HG03045 (cell line): ENCODE data around the gene PRDM16.

Experiments
- ATAC-seq: cut with Tn5 transposase; IDR thresholded peaks from one replicate; pipeline ENCODE4 v1.9.1; 2021; ENCODE audit warnings: mild to moderate bottlenecking, moderate library complexity; ENCODE audit not compliant: unreplicated experiment

Gene PRDM16

DNA sequence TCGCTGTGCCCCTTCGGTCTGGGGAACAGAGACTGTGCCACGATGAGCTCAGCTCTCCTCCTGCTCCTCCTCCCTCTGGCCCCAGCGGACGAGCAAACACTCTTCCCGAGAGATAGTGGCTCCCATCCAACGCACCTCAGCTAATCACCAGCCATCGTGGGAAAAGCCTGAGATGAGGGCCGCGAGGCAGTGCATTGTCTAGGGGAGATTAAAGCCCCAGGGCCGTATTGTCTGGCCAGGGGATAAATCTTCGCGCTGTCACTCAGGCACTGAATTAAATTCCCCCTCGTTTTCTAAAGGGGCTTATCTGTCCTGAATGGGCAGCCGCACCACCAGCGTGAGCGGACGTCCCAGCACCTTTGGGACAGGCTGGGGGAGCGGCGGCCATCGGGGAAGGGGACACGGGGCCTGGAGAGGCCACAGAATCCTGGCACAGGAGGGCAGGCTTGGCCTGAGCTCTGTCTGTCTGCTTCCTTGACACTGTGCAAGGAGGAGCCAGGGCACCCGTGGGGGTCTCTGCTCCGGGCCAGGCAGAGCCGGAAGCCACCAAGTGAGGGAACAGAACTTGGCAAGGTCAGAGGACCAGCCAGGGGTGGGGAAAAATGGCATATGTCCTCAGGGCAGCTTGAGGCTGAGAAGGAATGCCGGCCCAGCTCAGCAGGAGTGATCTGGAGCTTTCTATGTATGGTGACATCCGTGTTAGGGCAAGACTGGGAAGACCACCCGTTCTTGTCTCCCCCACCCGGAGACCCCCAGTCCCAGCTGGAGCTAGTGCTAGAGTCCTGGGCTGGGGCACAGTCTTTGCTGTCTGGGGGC is 32.3 kb downstream of the PRDM16 start:
- no peak for ATAC-seq

DNA sequence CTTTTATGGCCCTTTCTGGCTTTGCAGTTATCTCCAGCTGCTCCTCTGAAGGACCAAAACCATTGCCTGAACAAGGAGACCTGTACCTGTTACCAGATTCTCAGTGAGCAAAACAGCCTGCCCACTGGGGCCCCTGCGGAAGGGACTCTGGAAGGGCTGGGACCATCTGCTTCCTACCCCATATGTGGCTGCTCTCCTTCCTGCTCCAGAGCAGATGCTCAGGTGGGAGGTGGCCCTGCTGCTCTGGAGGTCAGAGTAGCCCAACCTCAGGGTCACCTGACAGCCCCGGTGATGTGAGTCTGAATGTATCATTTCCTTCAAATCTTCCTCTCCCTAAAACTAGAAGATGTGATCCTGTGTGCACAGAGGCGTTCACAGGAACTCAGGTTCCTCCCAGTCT is 33.6 kb downstream of the PRDM16 start:
- ATAC-seq: no peak

DNA sequence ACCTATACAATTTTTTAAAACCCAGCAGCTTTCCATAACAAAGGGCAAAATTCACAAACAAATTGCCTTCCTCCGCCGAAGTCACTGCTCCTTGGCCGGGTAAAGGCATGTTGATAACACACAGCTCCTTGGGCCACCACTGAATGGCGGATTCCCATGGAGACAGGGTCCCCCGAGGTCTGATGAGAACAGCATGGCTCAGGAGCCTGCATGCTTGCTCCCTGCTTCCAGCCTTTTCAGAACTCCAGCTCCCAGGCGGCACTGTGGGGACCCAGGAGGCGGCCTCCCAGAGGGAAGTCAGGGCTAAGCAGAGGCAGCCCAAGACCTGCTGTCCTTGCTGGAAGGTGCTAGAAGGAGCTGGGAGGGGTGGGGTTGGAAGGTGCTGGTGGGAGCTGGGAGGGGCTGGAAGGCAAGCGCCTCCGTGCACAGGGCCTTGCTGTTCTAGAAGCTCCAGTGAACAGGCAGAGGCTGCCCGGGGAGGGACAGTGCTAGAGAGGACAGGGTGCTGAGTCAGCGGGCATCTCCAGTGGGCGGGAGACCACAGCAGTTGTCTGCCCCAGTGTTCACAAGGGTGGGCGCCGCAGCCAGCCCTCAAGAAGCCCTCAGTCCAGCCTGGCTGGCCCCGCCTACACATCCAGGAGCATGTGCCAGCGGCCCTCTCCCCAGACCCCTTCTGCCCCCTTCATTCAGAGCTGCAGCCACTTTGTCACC is 35.1 kb downstream of the PRDM16 start:
- no peak for ATAC-seq

DNA sequence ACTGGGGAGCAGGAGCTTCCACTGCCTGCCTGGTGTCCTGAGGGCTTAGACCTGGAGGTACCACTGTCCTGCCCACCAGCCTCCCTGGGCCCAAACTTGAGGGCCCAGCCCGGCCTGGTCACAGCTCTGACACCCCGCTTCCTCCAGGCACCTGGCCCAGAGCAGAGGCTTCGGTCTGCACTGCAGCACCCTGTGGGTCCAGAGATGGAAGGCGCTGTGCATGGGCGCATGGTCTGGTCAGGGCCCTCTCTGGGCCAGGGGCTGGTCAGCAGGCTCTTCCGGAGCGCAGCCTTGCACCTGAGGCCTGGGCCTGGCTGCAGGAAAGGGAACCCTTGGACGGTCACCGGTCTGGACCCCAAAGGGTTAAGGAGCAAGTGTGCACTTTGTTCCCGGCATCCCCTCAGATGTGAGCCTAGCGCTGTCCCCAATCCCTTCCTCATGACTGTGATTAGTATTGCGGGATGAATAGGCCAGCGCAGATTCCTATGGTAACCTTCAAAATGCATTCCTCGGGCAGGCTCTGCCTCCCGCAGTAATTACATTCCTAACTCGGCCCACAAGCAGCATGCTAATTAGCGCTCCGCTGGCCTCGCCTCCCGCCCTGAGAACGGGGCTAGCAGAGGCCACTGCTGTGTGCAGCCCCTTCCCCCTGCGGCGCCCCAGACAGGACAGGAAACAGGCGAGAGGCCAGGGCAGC is 36.3 kb downstream of the PRDM16 start:
- ATAC-seq: no peak

DNA sequence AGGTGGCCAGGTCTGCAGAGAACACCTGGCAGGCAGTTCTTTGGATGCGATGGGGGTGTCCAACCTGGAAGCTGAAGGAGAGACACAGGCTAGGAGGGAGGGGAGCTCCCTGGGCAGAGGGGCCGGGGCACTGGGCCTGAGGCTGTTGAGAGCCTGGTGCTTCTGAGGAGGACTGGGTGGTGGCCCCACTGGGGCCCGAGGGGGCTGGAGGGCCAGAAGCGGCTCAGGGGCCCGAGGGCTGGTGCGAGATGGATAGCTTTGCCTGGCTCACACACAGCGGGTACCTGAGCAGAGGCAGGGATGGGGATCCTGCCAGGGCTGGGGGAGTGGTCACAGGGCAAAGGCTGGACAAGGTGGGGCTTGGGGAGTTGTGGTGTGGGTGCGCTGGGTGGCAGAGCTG is 37.2 kb downstream of the PRDM16 start:
- no peak for ATAC-seq

DNA sequence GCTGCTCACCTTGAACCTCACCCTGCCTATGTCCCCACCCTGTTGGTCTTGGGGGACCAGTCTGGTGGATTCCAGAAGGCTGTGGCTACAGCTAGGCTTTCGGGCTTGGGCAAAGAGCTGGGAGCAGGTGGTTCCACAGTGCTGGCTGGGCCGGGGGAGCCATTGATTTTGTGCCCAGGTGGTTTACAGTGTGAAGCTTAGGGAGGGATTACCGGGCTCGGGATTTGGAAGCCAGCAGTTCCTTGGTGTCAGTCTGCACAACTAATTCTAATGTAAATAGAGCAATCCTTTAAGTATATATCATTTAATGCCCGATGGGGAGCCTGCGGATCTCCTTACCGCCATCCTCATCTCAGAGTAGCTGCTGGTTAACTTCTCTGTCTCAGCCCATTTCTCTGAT is 38.2 kb downstream of the PRDM16 start:
- ATAC-seq: no peak

DNA sequence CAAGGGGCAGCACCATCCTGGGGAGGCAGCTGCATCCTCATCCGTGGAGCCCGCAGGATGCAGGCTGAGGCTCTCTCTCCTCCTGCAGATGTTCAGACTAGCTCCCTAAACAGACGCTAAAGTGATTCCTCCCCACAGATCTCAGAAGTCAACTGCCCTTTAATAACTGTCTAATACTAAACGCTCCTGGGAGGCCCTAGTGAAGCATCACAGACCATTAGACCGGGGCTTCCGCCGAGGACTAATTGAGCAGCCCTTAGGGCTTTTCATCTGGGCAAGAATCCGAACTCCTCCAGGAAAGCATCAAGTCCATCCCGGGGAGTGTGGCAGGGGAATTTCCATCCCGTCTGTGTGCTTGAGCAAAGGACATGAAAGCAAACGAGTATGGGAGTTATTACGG is 40.4 kb downstream of the PRDM16 start:
- no peak for ATAC-seq

DNA sequence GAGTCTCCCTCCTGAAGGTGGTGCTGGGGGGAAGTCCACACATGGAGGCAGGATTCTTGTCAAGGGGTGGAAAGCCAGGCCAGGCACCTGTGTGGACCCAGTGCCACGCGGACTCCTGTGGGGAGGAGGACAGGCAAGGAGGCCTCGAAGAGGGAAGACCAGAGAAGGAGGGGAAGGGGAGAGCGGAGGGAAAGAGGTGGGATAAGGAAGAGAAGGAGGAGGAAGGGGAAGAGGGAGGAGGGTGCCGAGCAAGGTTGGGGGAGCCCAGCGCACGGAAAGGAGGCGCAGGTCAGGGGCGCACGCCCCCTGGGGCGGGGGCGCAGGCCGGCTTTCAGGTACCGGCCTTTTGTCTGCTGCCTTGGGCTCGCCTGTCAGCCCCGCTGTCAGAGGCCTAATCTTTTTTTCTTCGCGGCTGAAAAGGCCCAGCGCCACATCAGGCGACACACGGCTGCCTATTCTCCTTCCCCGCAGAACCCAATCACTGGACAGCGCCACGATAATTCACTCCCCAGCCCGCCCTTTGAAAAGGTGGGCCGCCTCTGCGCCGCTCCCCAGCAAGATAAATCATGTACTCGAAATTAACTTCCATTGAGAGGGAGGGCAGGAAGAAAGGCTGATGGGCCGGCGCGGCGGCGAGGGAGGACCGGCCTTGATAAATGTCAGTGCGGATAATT is 42.5 kb downstream of the PRDM16 start:
- no peak for ATAC-seq

DNA sequence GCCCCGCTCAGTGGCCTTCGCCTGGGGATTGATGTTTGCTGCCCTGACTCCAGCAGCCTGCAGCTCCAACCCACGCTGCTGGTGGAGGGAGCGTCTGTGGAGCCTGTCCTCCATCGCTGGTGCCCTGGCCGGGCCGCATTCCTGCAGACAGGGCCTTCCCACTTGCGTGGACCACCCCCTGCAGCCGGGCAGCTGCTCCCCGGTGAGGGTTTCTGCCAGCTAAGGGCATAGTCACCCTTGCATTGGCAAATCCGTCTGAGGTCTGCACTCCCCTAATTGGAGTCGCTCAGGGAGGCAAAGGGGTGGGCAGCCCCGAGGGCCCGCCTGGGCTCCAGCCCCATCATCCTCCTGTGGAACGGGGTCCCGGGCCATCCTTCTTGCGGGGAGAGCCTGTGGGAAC is 43.5 kb downstream of the PRDM16 start:
- no peak for ATAC-seq

DNA sequence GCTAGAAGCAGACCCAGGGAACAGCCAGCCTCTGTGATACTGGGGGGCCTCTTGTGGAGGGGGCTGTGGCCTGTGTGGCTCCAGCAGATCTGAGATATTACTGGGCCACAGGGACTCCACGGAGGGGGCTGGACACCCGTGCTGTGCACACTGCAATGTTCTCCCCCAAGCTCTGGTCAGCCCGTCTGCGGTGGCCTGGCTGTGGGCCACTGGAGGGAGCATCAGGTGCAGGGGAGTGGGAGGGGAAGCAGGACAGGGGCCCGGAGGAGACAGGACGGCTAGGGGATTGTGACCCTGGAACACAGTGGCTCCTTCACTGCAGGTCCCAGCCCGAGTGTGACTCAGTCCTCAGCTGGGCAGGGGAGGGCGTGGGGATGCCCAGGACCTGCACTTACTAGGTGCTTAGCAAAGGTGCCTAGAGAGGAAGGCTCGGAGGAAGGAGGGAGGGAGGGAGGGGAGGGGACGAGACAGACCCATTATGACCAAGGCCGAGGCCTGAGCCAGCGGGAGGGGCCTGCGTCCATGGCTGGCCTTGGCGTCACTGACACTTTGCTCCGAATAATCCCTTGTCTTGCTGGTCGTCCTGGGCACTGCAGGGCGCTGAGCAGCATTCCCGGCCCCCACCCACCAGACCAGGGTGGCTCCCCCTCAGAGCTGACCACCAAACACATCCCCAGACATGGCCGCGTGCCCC is 44.2 kb downstream of the PRDM16 start:
- ATAC-seq: no peak

DNA sequence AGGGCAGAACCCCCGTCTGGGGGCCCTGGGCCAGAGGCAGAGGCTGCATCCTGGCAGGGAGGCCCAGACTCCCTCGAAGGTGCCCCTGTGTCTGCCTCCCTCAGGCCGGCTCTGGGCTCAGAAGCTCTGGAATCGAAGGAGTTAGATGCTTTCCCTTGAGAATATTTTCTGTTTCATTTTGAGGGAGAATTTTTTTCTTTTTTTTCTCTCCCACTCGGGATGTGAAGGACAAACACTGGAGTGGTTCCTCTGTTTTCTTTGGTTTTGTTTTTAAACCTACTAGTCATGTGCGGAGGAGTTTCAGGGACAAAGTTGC is 44.7 kb downstream of the PRDM16 start:
- no peak for ATAC-seq

DNA sequence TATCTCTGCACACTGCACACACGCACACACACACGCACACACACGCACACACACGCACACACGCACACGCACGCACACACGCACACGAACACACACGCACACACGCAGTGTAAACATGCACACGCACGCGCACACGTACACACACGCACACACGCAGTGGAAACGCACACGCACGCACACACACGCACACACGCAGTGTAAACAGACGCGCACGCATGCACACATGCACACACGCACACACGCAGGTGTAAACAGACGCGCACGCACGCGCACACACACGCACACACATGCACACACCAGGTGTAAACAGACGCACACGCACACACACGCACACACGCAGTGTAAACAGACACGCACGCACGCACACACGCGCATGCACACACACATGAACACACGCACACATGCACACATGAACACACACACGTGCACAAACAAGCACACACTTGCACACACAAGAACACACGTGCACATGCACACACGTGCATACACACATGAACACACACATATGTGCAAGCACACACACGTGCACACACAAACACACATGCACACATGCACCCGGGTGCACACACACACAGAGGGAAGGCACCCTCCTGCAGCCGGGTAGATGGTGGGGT is 45.2 kb downstream of the PRDM16 start:
- no peak for ATAC-seq

DNA sequence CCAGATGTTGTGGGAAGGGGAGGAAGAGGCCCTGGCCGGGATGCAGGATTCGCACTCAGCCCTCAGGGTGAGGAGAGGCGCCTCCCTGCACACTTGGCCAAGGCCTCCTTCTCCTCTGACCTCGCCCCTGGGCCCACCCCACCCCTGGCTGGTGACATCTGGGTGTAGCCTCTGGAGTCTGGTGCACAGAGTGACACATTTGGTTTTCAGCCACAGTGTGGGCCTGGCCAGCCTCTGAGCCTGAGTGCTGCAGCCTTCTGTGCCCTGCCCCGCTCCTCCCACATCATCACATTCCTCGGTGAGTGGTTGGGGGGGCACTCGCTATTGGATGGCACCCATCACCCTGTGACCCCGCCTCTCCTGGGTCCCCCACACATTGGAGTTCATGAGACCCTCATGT is 45.8 kb downstream of the PRDM16 start:
- no peak for ATAC-seq

DNA sequence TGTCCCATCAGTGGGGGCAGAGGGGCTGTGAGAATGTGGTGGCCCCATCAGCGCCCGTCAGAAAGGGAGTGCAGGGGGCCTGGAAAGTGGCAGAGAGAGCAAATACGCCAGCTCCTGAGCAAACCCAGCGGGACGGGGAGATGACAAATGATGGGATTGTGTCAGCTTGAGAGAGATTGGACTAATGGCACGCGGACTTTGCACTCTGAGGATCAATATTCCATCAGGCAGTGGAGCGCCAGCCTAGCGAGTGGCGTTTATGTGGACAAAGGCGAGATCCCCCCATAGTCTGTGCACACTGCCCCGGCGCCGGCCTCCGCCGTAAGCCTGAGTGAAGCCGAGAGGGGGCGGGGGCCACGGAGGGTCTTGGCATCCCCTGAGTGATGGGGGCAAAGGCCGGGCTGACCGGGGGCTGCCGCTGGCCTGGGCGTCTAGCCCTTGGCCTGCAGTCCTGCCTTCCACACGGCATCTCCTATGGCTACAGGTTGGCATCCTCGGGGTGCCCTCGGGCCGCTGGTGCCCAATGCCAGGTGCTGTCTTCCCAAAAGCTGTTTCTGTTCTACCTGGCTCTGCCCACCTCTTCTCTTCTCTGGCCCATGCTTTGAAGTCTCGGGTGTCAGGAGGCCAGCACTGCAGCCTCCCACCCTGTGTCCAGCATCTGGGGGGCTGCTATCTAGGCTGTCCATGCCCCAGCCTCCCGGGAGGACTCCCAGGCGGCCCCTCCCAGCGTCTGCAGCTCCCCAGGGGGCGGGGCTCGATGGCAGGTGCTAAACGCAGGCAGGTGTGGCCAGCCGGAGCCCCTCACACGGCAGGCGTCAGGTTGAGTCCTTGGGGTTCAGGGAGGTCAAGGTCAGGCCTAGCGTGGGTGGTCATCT is 46.5 kb downstream of the PRDM16 start:
- ATAC-seq: no peak

DNA sequence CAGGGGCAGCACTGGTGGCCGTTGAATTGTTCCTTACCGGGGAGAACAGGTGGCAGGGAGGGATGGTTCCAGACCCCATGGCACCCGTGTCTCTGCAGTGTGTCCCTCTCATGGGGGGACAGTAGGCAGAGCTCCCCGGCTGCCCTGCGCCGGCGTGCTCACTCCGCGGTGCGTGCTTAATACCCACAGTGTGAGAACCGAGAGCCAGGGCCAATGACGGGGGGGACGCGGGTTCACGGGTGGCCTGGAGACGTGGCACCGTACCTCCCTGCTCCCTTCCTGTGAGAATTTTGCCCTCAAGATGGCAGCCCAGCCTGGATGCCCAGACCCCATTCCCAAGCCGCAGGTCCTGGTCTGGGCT is 47.1 kb downstream of the PRDM16 start:
- no peak for ATAC-seq

DNA sequence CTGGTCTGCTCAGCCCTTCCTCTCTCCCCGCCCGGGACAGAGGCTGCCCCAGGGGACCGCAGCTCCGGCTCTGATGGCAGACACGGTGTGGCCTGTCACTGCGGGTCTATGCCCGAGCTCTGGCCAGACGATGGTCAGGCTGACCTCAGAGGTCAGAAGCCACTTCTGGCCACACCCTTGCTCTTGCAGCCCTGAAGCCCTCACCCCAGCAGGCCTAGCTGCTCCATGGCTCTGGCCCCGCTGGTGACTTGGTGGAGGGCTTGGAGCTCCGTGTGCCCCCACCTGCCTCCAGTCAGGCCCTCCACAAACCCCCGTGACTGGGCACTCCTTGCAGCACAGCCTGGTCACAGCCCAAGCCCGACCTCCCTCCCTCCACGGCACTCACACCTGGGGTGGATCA is 47.6 kb downstream of the PRDM16 start:
- ATAC-seq: no peak

DNA sequence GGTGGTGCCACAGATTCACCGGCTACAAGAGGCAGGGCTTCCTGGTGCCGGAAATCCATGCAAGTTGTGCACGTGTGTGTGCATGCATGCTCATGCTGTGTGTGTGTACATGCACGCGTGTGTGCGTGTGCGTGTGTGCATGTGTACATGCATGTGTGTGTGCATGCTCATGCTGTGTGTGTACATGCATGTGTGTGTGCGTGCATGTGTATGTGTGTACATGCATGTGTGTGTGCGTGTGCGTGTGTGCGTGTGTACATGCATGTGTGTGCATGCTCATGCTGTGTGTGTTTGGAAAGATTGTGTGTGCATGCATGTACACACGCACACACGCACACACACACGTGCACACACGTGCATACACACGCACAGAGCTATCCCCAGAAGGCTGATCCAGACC is 48.9 kb downstream of the PRDM16 start:
- ATAC-seq: no peak

DNA sequence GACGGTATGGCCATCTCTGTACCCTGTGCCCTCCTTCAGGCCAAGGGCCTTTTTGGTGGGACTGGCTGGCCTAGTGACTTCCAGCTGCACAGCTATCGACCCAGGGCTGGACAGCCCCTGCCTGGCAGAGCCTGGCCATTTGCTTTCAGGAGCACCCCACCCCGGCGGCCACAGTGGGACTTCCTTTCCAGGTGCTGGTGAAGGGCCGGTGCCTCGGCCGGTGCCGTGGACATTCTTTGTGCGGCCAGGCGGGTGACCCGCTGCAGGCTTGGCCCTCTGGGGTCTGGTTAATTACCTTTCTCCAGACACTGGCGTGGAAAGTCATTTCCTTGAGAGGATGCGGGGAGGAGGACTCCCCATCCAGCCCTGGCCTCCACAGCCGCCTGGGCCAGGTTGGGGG is 50.1 kb downstream of the PRDM16 start:
- ATAC-seq: no peak

DNA sequence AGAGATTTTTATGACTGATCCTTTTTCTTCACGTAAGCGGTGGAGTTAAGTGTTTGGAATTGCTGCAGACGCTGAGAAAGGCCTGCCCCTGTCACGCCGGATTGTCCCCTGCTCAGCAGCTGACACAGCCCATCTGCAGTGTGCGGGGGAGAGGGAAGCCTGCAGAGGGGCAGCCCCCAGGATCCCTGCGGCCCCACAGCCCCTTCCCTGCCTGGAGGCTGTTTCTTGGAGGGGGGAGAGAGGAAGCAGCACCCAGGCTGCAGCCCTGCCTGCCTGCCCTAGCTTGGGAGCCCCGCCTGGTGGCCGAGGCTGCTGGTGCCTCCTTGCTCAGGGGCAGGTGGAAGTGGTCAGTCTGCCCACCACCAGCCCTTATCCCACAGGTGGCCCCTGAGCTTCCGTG is 50.7 kb downstream of the PRDM16 start:
- no peak for ATAC-seq

DNA sequence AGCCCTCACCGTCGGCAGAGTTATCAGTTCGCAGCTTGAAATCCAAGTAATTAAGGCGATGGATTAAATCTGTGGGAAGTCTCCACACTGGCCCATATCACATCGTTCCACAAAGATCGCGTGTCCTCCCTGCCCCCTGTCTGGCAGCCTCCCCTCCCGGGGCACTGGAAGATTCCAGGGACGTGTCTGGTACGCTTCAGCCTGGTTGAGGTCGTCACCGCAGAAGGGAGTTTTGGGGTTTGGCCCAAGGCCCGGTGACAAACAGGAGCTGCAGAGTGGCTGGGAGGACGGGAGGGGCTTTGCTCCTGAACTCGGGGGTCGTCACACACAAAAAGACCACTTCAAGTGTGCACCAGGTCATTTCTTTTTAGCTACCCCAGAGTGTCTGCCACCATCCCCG is 51.1 kb downstream of the PRDM16 start:
- ATAC-seq: no peak
